Measurements from ENCODE around the gene SMCO1.
A peak's percentile ranks its signal among the peaks of the same experiment; 100 is the strongest.
"Not testable (repeated sequence)": the region's sequence is repeated elsewhere in the genome, so short reads cannot be mapped to it uniquely, and the experiment has no call there.

The SMCO1 gene

DNA sequence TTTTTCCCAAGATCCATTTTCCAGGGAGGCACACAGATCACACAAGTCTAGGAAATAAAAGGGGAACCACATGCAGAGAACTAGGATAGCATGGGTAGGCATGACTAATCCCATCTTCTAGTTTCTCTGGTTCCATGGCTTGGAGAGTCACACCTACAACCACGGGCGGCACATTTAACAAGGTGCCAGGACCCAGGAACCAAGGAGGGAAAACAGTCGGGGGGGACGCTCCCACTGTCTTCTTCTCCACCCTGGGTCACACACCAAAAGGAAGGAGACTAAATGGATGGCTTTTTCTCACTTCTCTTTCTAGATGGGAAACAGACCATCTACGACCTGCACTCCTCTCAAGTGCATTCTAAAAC, 4.6 kb upstream of the SMCO1 start:
- TF ChIP-seq, protein P1, sequence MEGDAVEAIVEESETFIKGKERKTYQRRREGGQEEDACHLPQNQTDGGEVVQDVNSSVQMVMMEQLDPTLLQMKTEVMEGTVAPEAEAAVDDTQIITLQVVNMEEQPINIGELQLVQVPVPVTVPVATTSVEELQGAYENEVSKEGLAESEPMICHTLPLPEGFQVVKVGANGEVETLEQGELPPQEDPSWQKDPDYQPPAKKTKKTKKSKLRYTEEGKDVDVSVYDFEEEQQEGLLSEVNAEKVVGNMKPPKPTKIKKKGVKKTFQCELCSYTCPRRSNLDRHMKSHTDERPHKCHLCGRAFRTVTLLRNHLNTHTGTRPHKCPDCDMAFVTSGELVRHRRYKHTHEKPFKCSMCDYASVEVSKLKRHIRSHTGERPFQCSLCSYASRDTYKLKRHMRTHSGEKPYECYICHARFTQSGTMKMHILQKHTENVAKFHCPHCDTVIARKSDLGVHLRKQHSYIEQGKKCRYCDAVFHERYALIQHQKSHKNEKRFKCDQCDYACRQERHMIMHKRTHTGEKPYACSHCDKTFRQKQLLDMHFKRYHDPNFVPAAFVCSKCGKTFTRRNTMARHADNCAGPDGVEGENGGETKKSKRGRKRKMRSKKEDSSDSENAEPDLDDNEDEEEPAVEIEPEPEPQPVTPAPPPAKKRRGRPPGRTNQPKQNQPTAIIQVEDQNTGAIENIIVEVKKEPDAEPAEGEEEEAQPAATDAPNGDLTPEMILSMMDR (IDR thresholded peaks at IDR 0.05; ENCODE audit: borderline replicate concordance, insufficient read depth, low read depth, low read length) = no peak
- H3K4me3 ChIP-seq (ENCODE audit: low read depth, low read length) = no peak overlapping the region

DNA sequence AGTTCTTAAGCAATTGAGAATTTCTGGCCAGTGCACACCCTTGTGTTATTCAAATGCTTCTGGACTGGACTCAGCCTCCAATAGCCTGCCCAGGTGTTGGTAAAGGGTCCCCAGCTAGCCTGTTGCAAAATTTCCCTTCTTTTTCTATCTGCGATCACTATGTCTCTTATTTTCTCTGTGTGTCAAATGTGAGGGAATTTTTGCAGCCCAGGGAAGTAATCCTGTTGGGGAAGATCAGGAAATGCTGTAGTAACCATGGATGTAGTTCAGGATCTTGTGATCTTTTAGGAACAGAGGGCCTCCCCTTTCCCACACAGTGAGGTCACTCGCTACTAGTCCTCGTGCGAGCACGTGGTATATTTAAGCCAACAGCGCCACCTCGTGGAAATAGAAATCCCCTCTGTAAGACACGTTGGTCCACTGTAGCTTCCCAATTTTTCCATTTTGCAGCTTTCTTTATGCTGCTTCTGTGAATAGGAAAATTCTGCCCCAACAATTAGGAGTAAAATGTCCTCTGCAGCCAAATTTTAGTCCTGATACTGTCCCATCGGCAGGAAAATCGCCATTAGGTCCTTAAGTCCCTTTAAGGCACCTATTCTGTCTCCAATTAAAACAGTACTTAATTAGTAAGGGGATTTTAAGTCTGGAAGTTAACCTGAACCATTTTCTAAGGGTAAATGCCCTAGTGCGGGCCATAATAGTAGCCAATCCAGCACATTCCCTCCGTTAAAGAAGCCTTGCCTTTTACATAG, 4.0 kb upstream of the SMCO1 start:
- H3K4me3 ChIP-seq (ENCODE audit: low read depth, low read length) = no peak overlapping the region
- TF ChIP-seq, protein P1 (IDR thresholded peaks at IDR 0.05; ENCODE audit: borderline replicate concordance, insufficient read depth, low read depth, low read length) = 0 out of 2 replicates have a peak, but pooled peaks have one; percentile 33

DNA sequence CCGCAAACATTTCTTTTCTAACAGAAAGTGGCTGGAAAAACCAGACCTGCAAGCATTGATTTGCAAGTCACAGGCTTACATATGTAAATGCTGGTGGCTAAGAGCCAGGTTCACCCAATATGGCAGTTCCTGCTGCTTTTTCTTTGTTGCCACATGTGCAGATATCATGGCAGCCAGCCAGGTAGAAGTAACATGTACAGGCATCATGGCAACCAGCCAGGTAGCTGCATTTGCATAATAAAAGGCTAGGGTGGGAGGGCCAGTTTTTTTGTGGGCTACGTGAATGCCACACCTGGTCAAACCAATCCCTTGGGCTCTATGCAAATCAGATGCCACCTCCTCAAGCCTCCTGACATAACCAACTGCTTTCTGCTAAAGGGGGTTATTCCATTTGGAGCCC, 2.8 kb upstream of the SMCO1 start:
- TF ChIP-seq, protein P1 (IDR thresholded peaks at IDR 0.05; ENCODE audit: borderline replicate concordance, insufficient read depth, low read depth, low read length) = no peak

DNA sequence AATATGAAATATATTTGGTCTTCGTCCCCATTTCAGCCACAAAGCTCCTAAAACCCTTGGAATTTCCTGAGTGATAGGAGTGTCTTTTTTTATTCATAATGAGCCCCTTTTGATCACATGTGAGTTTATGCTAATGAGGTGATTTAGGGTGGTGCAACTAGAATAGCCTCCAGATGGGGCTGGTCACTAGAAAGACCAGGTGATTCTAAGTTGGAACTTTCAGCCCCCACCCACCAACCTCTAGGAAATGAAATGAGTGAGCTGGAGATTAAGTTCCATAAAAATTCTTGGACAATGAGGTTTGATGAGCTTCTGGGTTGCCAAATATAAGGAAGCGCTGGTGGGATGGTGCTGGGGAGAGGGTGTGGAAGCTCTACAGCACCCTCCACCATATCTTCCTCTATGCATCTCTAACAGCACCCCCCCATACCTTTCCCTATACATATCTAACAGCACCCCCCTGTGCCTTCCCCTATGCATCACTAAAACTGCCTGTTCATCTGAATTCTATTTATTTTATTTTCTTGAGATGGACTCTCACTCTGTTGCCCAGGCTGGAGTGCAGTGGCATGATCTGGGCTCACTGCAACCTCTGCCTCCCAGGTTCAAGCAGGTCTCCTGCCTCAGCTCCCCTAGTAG, 2.1 kb upstream of the SMCO1 start:
- no peak overlapping the region for H3K4me3 ChIP-seq (ENCODE audit: low read depth, low read length)
- TF ChIP-seq, protein P1 (IDR thresholded peaks at IDR 0.05; ENCODE audit: borderline replicate concordance, insufficient read depth, low read depth, low read length) = no peak

More for the DNA sequence above, 2.8 kb upstream of the SMCO1 start:
- H3K4me3 ChIP-seq (ENCODE audit: low read depth, low read length) = no peak overlapping the region

DNA sequence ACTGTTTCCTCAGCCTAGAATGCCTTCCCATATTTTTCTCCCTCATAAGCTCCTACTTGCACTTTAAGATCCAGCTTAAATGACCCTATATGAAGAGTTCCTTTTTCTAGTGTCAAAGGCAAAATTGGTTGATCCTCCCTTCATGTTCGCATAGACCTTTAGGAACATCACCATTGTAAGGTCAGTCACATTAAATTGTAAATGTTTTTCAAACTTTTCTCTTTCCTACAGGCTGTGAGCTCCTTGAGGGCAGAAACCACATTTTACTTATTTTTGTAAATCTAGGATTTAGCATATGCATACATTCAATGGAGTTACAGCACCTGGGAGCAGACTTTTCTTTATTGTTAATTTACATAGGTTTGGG, 813 bp downstream of the SMCO1 start:
- TF ChIP-seq, protein P1 (IDR thresholded peaks at IDR 0.05; ENCODE audit: borderline replicate concordance, insufficient read depth, low read depth, low read length) = no peak

DNA sequence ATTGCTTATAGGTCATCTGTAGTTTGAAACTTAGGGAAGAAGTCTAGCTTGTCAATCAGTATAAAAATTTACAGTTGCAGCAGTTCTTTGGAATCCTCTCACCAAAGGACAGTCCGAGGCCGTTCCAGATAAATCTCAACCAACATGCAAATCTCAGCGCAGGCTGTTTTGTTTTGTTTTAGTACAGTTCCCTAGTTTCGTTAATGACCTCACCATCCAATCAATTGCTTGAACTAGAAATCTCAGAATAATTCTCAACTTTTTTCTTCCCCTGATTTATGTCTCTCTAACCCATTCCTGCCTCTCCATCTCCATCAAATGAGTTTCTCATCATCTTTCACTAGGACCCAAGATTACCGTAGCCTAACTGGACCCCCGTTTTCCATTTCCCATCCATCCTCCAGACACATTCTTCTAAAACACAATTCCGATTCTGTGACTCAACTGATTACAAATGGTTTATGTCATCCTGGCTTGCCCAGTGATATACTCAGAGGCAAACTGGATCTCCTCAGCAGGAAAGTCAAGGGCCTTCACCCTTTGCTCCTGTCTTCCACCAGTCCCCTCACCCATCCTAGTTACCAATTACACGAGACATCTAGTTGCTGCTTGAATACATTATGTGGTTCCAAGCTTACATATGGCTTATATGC, 1.3 kb downstream of the SMCO1 start:
- no peak overlapping the region for H3K4me3 ChIP-seq (ENCODE audit: low read depth, low read length)
- TF ChIP-seq, protein P1 (IDR thresholded peaks at IDR 0.05; ENCODE audit: borderline replicate concordance, insufficient read depth, low read depth, low read length) = no peak

More for the DNA sequence above, 813 bp downstream of the SMCO1 start:
- H3K4me3 ChIP-seq (ENCODE audit: low read depth, low read length) = no peak overlapping the region

DNA sequence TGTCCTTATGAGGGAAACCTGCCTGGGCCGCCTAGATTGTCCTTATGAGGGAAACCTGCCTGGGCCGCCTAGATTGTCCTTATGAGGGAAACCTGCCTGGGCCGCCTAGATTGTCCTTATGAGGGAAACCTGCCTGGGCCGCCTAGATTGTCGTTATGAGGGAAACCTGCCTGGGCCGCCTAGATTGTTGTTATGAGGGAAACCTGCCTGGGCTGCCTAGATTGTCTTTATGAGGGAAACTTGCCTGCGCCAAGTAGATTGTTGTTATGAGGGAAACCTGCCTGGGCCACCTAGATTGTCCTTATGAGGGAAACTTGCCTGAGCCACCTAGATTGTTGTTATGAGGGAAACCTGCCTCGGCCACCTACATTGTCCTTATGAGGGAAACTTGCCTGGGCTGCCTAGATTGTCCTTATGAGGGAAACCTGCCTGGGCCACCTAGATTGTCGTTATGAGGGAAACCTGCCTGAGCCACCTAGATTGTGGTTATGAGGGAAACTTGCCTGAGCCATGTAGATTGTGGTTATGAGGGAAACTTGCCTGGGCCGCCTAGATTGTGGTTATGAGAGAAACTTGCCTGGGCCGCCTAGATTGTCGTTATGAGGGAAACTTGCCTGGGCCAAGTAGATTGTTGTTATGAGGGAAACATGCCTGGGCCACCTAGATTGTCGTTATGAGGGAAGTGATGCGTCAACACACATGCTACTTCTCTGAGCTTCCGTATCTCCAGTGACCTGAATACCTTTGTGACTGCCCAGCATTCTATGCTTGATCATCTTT, 3.3 kb downstream of the SMCO1 start:
- H3K4me3 ChIP-seq (ENCODE audit: low read depth, low read length) = not testable (repeated sequence)

DNA sequence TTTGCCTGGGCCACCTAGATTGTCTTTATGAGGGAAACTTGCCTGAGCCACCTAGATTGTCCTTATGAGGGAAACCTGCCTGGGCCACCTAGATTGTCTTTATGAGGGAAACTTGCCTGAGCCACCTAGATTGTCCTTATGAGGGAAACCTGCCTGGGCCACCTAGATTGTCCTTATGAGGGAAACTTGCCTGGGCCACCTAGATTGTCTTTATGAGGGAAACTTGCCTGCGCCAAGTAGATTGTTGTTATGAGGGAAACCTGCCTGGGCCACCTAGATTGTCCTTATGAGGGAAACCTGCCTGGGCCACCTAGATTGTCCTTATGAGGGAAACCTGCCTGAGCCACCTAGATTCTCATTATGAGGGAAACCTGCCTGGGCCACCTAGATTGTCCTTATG, 4.0 kb downstream of the SMCO1 start:
- H3K4me3 ChIP-seq (ENCODE audit: low read depth, low read length) = not testable (repeated sequence)
